Activated CD8-positive, alpha-beta memory T cell treated with anti-CD3 and anti-CD28 coated beads for 4 hours (primary cell): Measurements from ENCODE around the gene CNOT3.

ENCODE experiments used
- DNase-seq, 2 donors: peaks; one replicate each; pipeline ENCODE4 v3.0.0-alpha.2; 2020; ENCODE audit warnings: low read depth in 2 of 2

CNOT3 gene

GRCh38 chr19:54149021-54149812 lies 11.7 kb downstream of the CNOT3 start:
- DNase-seq = no peak

DNA sequence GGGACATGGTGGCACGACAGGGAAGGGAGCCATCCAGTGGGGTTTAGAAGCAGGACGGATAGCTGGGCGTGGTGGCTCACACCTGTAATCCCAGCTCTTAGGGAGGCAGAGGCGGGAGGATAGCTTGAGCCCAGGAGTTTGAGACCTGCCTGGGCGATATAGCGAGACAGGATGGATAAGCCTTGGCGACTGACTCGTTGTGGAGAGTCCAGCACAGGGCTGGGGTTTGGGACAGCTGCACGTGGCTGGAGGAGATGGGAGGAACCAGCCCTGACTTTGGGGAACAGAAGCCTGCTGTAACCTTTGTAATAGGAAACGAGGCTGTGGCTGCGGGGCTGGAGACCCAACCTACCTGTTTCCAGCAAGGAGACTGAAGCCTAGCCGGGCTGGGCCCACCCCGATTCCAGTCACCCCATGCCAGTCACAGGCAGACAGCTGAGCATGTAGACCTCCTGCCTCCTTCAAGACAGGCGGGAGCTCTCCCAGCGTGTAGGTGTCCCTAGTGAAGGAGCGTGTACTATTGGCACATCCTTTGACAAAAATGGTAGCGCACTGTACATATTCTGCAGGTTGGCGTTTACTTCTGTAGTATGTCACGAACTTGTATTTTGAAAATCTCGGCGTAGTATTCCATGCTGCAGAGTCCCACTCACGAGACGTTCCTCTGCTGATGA lies 13.9 kb downstream of the CNOT3 start:
- DNase-seq = no peak

- DNase-seq = no peak
Observed at GRCh38 chr19:54152267-54152666, 14.7 kb downstream of the CNOT3 start.

GRCh38 chr19:54152878-54153524 lies 15.4 kb downstream of the CNOT3 start:
- DNase-seq = no peak

GRCh38 chr19:54153731-54154326 lies 16.3 kb downstream of the CNOT3 start:
- DNase-seq = no peak

DNA sequence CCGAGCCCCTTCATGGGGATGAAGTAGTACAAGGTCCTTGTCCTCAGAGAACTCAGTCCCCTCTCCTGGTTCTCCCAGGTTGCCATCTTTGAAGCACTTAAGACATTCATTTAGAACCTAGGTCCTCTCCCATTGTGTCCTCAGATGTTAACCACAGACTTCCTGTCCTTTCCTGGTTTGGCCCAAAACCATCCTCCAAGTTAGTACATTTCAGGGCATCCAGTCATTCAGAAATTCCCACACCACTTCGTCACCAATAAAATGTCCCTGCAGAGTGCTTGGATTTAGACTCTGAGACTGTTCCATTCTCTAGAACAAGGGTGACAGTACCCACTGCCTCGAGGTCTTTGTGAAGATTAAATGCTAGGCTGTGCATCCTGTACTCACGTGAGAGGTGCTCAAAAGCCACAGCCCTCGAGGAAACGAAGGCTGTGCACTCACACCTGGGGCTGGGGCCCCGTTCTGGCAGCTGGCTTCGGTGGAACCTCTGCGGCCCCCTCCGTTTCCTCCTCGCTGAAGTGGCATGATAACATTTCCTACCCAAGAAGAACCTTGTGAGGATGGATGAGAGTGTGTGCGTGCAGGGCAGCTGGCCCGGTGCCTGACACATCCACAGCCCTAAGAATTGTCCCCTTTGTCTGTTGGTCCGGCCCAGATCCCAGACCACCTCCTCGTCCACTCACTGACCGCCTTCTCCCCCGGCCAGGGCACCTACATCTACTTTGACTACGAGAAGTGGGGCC lies 17.2 kb downstream of the CNOT3 start:
- no peak for DNase-seq

DNA sequence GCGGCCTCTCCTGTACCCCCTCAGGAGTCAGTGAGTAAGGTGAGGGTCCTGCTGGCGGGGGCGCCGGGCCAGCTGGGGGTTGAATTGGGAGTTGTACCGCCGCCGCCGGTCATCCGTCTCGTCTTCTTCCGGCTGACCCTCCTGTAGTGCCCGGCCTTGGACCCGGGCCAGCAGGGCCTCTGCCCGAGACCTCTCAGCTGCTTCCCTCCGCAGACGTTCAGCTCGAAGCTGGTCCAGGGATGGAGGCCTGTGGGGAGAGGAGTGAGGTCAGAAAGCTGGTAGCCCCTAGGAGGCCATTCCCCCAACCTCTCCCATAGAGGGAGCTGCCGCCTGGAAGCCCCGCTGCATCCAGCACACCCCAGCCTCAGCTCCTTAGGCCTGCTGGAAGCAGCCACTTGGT lies 18.1 kb downstream of the CNOT3 start:
- no peak for DNase-seq

DNA sequence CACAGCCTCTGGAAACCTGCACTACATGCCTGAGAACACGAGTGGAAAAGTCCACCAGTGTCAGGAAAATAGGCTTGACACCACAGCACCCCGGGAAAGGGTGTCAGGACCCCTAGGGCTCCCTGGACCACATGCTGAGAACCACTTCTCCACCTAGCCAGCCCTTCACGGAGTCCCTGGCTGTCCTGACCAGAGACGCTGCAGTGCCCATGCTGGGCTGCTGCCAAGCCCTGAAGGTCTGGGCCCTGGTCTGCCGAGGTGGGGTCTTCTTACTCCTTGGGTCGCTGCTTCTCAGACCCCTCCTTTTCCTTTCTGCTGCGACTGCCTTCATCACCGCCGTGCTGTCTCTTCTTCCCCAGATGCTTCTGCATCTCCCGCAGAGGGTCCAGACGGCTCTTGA lies 18.9 kb downstream of the CNOT3 start:
- DNase-seq = no peak

- no peak for DNase-seq
Observed at GRCh38 chr19:54156953-54157352, 19.4 kb downstream of the CNOT3 start.

DNA sequence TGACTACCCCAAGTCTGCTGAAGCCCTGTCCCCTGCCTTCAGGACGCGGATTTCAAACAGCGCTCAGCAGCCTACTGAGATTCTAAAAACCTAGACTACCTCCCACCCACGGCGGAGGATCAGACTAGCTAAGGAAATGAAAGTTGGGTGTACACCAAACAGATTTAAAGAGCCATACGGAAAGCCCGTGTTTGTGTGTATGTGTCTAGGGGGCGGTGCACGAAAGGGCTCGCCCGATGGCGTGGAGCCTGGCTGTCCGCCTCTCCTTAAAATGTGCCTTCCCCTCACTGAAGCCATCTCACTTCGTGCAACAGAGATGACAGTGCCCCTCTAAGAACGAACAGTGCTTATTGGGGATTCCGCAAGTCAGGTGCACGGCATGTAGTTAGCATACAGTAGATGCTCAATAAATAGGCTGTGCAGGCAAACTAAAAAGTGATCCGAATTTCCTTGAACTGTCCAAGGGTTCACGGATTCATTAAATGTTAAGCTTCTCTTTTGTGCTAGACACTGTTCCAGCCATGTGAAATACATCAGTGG lies 21.3 kb downstream of the CNOT3 start:
- DNase-seq = no peak

GRCh38 chr19:54159352-54160181 lies 22.0 kb downstream of the CNOT3 start, which contains the start of gene LENG1:
LENG1 (minus strand) TSS chr19:54159721; CDS start chr19:54159695, 26 bp downstream.
- DNase-seq = peak; percentile 95 to 99

GRCh38 chr19:54160182-54160811 lies 22.7 kb downstream of the CNOT3 start:
- no peak for DNase-seq

DNA sequence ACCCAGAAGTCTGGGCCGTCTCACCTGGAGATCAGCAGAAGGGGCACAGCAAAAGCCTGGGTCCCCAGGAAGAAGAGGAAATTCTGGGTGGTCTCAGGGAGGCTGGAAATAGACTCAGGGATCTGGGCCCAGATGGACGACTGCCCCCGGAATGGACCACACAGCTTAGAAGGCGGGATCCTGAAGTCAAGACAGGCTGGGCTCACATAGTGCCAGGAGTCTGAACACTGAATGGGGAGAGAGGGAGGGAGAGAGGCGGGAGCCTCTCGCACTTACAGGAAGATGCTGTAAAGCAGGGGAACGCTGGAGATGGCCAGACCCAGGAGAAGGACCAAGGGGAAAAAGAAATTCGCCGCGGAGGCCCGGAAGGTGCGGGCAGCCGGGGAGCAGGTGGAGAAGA lies 23.3 kb downstream of the CNOT3 start:
- DNase-seq = no peak

- peak; percentile 47 to 61 for DNase-seq
Observed at GRCh38 chr19:54162241-54162805, 24.8 kb downstream of the CNOT3 start.

DNA sequence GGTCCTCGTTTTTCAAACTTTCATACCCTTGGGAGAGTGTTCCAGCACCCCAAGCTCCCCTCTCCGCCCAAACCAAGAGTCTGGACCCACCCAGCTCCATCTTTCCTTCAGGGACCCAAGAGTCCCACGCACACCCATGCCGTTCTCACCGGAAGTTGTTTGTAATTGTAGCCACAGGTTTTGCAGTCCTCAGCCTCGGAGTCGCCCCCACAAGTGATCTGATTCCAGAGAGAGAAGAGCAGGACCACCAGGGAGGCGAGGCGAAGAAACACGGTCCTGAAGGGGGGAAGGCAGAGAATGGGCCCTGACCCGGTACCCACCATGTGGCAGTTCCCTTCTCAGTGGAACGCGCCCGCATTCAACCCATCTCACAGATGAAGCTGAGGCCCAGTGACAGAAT lies 25.3 kb downstream of the CNOT3 start:
- DNase-seq = no peak

- peak in 1 of 2 donors; percentile 28 for DNase-seq
Observed at GRCh38 chr19:54164369-54165068, 27.0 kb downstream of the CNOT3 start.

- no peak for DNase-seq
Observed at GRCh38 chr19:54165222-54165621, 27.7 kb downstream of the CNOT3 start.

DNA sequence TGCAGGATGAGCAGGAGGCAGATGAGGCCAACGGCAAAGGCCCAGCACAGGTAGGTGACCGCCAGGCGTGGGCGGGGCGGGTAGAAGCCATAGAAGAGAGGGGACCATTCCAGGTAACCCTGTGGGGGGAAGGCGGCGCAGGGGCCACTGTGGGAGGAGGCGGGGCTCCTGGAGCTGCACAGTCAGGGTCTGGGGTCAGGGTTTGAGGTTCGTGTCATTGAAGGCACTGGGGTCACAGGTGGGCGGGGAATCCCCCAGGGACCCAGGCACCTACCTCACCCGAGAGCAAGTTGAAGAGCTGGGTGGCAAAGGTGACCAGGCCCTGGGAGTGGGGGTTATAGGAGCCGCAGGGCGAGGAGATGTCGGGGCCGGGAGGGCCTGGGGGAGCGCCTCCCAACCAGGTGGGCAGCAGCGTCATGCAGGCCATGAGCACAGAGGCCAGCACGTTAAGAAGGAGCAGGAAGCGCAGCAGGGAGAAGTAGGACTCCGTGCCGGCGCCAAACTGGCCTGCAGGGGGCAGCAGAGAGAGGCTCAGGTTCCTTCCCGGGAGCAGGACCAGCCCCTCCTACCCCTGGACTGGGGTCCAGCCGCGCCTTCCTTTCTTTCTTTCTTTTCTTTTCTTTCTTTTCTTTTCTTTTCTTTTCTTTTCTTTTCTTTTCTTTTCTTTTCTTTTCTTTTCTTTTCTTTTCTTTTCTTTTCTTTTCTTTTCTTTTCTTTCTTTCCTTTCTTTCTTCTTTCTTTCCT lies 30.8 kb downstream of the CNOT3 start:
- DNase-seq = peak; percentile 76 to 85
